CD4-positive, CD25-positive, alpha-beta regulatory T cell (primary cell): ENCODE measurements around the gene MYO19. TPM values are rescaled to one million over a fixed set of nuclear protein-coding genes. Genes with fewer than 3 reads are reported as not detected.

Experiments used
- ATAC-seq, 2 donors: fragments of 150-1000 bp; cut with Tn5 transposase; one replicate each; pipeline ENCODE4 v1.10.0; 2021; ENCODE audit warnings: low read depth in 2 of 2, moderate number of reproducible peaks in 2 of 2, moderate library complexity in 1 of 2
- DNase-seq, 3 donors: peaks; one replicate each; pipeline versions ENCODE4 v3.0.0 to v3.0.0-alpha.2; 2012 to 2022; ENCODE audit warnings: mixed read lengths in 1 of 3
- H3K27ac ChIP-seq: one replicate; pipeline ENCODE4 v1.7.0; 2013; ENCODE audit warnings: mild to moderate bottlenecking, low read length; ENCODE audit not compliant: insufficient read depth, poor library complexity, severe bottlenecking
- H3K27me3 ChIP-seq: one replicate; pipeline ENCODE4 v1.7.0; 2013; ENCODE audit warnings: low read length; ENCODE audit not compliant: control insufficient read depth, insufficient read depth
- H3K36me3 ChIP-seq: one replicate; pipeline ENCODE4 v1.7.0; 2013; ENCODE audit warnings: mild to moderate bottlenecking, low read length, moderate library complexity; ENCODE audit not compliant: control insufficient read depth, insufficient read depth
- H3K4me1 ChIP-seq: 2 replicates; pipeline ENCODE4 v1.7.0; 2013; ENCODE audit warnings: mild to moderate bottlenecking, low read length; ENCODE audit not compliant: insufficient read depth, control insufficient read depth, poor library complexity, severe bottlenecking
- H3K4me3 ChIP-seq: one replicate; pipeline ENCODE4 v1.7.0; 2013; ENCODE audit warnings: low read depth, mild to moderate bottlenecking, low read length, moderate library complexity
- H3K9me3 ChIP-seq, 2 experiments: 1 replicate in 1 of 2; 2 replicates in 1 of 2; pipeline ENCODE4 v1.7.0; 2013; ENCODE audit warnings: low read length in 2 of 2, mild to moderate bottlenecking in 1 of 2, moderate library complexity in 1 of 2; ENCODE audit not compliant: control insufficient read depth in 2 of 2
- H3K27ac Mint-ChIP-seq, 3 donors: one replicate each; pipeline ENCODE4 v1.8.0; 2020 to 2022; ENCODE audit warnings: mild to moderate bottlenecking in 3 of 3, mixed read lengths in 3 of 3, moderate library complexity in 2 of 3
- H3K27me3 Mint-ChIP-seq: one replicate; pipeline ENCODE4 v1.8.0; 2022; ENCODE audit warnings: mild to moderate bottlenecking, mixed read lengths
- H3K36me3 Mint-ChIP-seq: one replicate; pipeline ENCODE4 v1.8.0; 2020; ENCODE audit warnings: mixed read lengths
- H3K4me1 Mint-ChIP-seq, 4 donors: one replicate each; pipeline ENCODE4 v1.8.0; 2020 to 2022; ENCODE audit warnings: mixed read lengths in 4 of 4, mild to moderate bottlenecking in 1 of 4
- H3K4me3 Mint-ChIP-seq, 4 donors: one replicate each; pipeline ENCODE4 v1.8.0; 2020 to 2022; ENCODE audit warnings: mild to moderate bottlenecking in 4 of 4, mixed read lengths in 4 of 4, moderate library complexity in 3 of 4
- H3K9me3 Mint-ChIP-seq, 7 donors: one replicate each; pipeline ENCODE4 v1.8.0; 2020 to 2022; ENCODE audit warnings: mixed read lengths in 7 of 7, mild to moderate bottlenecking in 3 of 7, moderate library complexity in 2 of 7
- polyA plus RNA-seq, 4 donors: library from polyadenylated mRNA; unstranded; fragments of 300-500 nt; fragmentation: Illumina TruSeq; gene quantifications; one replicate each; pipeline ENCODE4 v1.2.3, GENCODE V29; 2021
- total RNA-seq: library from RNA; stranded (reverse); gene quantifications from one replicate; pipeline ENCODE4 v1.2.3, GENCODE V29; 2022

MYO19 gene
- total and polyA plus RNA-seq, 5 donors from 2014 or later, result 4.8 to 86.1 (median 6.0) TPM

- ATAC-seq, result no peak
- H3K4me1 Mint-ChIP-seq, result peaks cover 17 to 40% (median 26%) of the 10 kb centered on the region in 4 donors
- H3K4me3 Mint-ChIP-seq, result peak overlapping the region; percentile 93 to 99 (median 95)
- H3K9me3 Mint-ChIP-seq, result no peaks in the 10 kb centered on the region
- no peaks in the 10 kb centered on the region for H3K9me3 ChIP-seq
- H3K4me1 ChIP-seq, result peaks cover 45% of the 10 kb centered on the region
- no peaks in the 10 kb centered on the region for H3K27me3 ChIP-seq
- H3K4me3 ChIP-seq, result peak overlapping the region; percentile 89
- peaks cover 7% of the 10 kb centered on the region for H3K36me3 ChIP-seq
- peaks cover 6% of the 10 kb centered on the region for H3K27me3 Mint-ChIP-seq
- DNase-seq, result peak in 1 of 3 donors; percentile 44
- peaks cover 9% of the 10 kb centered on the region for H3K36me3 Mint-ChIP-seq
- peak overlapping the region; percentile 99 for H3K27ac ChIP-seq
- peak overlapping the region; percentile 96 to 97 (median 96) for H3K27ac Mint-ChIP-seq
Measured at GRCh38 chr17:36544044-36544306, 9.3 kb upstream of the MYO19 start.

DNA sequence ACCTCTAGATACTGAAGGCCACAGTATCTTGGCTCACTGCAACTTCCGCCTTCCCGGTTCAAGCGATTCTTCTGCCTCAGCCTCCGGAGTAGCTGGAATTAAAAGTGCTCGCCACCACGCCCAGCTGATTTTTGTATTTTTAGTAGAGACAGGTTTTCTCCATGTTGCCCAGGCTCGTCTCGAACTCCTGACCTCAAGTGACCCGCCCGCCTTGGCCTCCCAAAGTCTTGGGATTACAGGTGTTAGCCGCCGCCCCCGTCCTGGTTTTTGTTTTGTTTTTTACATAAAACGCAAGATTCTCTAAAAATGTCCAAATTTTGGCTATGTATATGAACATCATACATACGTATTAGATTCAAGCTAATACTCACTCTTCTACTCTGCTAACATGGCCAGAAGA, 8.1 kb upstream of the MYO19 start:
- no peaks in the 10 kb centered on the region for H3K9me3 Mint-ChIP-seq
- H3K27me3 Mint-ChIP-seq, result peaks cover 6% of the 10 kb centered on the region
- peaks cover 13 to 29% (median 22%) of the 10 kb centered on the region in 4 donors for H3K4me1 Mint-ChIP-seq
- Histone ChIP-seq H3K4me3 (no peak overlapping the region), H3K36me3 (peaks cover 10% of the 10 kb centered on the region), H3K4me1 (peaks cover 34% of the 10 kb centered on the region), H3K9me3 (no peaks in the 10 kb centered on the region), H3K27me3 (no peaks in the 10 kb centered on the region), H3K27ac (no peak overlapping the region)
- ATAC-seq, result no peak
- no peak for DNase-seq
- H3K36me3 Mint-ChIP-seq, result peaks cover 6% of the 10 kb centered on the region
- peak overlapping the region in 3 of 4 donors; percentile 29 to 99 (median 35) for H3K4me3 Mint-ChIP-seq
- H3K27ac Mint-ChIP-seq, result no peak overlapping the region

DNA sequence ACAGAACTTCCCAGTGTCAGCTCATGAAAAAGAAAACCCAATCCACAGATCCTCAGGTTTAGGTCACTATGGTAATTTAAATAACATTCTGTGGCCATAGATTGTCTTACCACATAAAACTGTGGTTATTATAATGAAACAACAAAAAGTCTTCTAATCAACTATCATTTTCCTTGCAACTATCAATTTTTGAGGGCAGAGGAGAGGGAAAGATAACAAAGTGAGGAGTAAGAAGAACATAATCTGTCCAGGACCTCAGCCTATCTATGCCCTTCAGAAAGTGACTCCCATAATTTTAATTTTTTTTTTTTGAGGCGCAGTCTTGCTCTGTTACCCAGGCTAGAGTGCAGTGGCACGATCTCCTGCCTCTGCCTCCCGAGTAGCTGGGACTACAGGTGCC, 6.0 kb upstream of the MYO19 start:
- no peak overlapping the region for H3K27ac ChIP-seq
- no peak overlapping the region for H3K4me3 ChIP-seq
- peak overlapping the region in 1 of 4 donors; percentile 86 for H3K4me3 Mint-ChIP-seq
- H3K27me3 ChIP-seq, result no peaks in the 10 kb centered on the region
- peaks cover 10% of the 10 kb centered on the region for H3K36me3 ChIP-seq
- DNase-seq (no peak), ATAC-seq (no peak)
- peaks cover 10% of the 10 kb centered on the region for H3K36me3 Mint-ChIP-seq
- peaks cover 2% of the 10 kb centered on the region for H3K27me3 Mint-ChIP-seq
- peaks cover 19% of the 10 kb centered on the region for H3K4me1 ChIP-seq
- H3K9me3 ChIP-seq, result no peaks in the 10 kb centered on the region
- H3K4me1 Mint-ChIP-seq, result peaks cover 6 to 23% (median 13%) of the 10 kb centered on the region in 4 donors
- H3K27ac Mint-ChIP-seq, result no peak overlapping the region
- no peaks in the 10 kb centered on the region for H3K9me3 Mint-ChIP-seq

DNA sequence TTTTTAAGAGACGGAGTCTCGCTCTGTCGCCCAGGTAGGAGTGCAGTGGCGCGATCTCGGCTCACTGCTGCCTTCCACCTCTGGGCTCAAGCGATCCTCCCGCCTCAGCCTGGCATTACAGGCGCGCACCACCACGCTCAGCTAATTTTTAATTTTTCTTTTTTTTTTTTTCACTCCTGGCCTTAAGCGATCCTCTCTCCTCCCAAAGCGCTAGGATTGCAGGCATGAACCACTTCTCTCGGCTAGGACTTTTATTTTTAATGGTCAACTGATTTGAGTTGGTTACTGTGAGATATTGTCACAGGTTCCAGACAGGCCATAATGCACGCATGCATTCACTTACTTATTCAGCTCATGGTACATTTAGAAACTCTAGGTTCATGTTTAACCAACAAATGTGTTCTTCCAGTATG, 1.0 kb upstream of the MYO19 start:
- peak overlapping the region; percentile 98 for H3K27ac ChIP-seq
- no peaks in the 10 kb centered on the region for H3K27me3 ChIP-seq
- H3K9me3 ChIP-seq, result no peaks in the 10 kb centered on the region
- H3K4me3 ChIP-seq, result peak overlapping the region; percentile 86
- Mint-ChIP-seq H3K4me3 (peak overlapping the region; percentile 96 to 98 (median 98)), H3K27ac (peak overlapping the region; percentile 97 to 99 (median 98)), H3K4me1 (peaks cover 6 to 28% (median 20%) of the 10 kb centered on the region in 4 donors), H3K9me3 (peaks cover 0 to 2% (median 0%) of the 10 kb centered on the region in 7 donors), H3K36me3 (peaks cover 10% of the 10 kb centered on the region), H3K27me3 (peaks cover 5% of the 10 kb centered on the region)
- peaks cover 19% of the 10 kb centered on the region for H3K4me1 ChIP-seq
- ATAC-seq, result no peak
- peaks cover 24% of the 10 kb centered on the region for H3K36me3 ChIP-seq
- no peak for DNase-seq

- peak overlapping the region; percentile 97 to 99 (median 98) for H3K27ac Mint-ChIP-seq
- ATAC-seq (peak; percentile 7 to 37), DNase-seq (peak; percentile 40 to 74 (median 44))
- Histone ChIP-seq H3K4me3 (peak overlapping the region; percentile 74), H3K9me3 (no peaks in the 10 kb centered on the region), H3K36me3 (peaks cover 30% of the 10 kb centered on the region), H3K27me3 (no peaks in the 10 kb centered on the region), H3K27ac (peak overlapping the region; percentile 98), H3K4me1 (peaks cover 19% of the 10 kb centered on the region)
- H3K27me3 Mint-ChIP-seq, result peaks cover 5% of the 10 kb centered on the region
- peaks cover 6 to 30% (median 20%) of the 10 kb centered on the region in 4 donors for H3K4me1 Mint-ChIP-seq
- H3K4me3 Mint-ChIP-seq, result peak overlapping the region; percentile 96 to 98 (median 98)
- peaks cover 0 to 2% (median 0%) of the 10 kb centered on the region in 7 donors for H3K9me3 Mint-ChIP-seq
- peaks cover 10% of the 10 kb centered on the region for H3K36me3 Mint-ChIP-seq
Measured at GRCh38 chr17:36533935-36534839, 481 bp downstream of the MYO19 start.

DNA sequence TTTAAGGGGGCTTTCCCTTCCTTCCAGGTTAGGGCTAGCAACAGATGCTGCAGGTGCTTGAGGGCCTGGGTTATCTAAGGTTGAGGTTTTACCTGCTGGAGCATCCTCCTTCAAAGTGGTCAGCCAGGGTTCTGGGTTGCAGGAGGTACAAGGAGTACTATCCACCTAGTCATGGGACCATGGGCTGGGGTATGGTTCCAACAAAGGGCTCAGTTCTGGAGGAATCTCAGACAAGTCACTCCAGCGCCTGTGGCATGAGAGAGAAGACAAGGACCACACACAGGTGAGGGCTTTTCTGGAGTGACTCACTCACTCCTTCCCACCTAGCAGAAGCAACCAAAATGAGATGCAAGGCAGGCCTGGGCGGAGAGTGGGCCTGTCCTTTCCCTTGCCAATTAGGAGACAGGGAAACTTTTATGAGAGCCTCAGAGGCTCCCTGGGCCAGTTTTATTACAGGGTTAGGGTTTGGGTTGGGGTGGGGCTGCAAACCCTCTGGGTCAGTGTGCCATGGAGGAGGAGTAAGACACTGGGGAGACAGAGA, 2.2 kb downstream of the MYO19 start:
- no peaks in the 10 kb centered on the region for H3K27me3 ChIP-seq
- Mint-ChIP-seq H3K36me3 (peaks cover 12% of the 10 kb centered on the region), H3K4me1 (peaks cover 0 to 30% (median 20%) of the 10 kb centered on the region in 4 donors), H3K9me3 (peaks cover 0 to 2% (median 0%) of the 10 kb centered on the region in 7 donors), H3K27me3 (peaks cover 5% of the 10 kb centered on the region), H3K4me3 (peak overlapping the region; percentile 8 to 97 (median 92)), H3K27ac (peak overlapping the region in 2 of 3 donors; percentile 52 to 98)
- peaks cover 37% of the 10 kb centered on the region for H3K36me3 ChIP-seq
- ATAC-seq (no peak), DNase-seq (no peak)
- H3K4me1 ChIP-seq, result peaks cover 19% of the 10 kb centered on the region
- H3K4me3 ChIP-seq, result no peak overlapping the region
- H3K27ac ChIP-seq, result no peak overlapping the region
- H3K9me3 ChIP-seq, result no peaks in the 10 kb centered on the region

DNA sequence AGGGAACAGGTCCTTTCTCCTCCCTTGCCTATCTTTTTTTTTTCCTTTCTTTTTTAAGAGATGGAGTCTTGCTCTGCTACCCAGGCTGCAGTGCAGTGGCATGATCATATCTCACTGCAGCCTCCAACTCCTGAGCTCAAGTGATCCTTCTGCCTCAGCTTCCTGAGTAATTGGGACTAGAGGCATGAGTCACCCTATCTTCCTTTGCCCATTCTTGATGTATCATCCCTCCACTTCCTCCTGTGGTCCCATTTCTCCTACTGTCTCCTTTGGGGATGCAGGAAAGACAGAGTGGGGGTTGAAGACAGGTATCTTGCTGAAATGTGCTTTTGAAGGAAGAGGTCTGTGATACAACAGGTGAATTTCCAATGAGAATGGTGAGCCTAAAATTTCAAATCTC, 5.5 kb downstream of the MYO19 start:
- Mint-ChIP-seq H3K27ac (peak overlapping the region in 1 of 3 donors; percentile 6), H3K36me3 (peaks cover 33% of the 10 kb centered on the region), H3K27me3 (no peaks in the 10 kb centered on the region)

More for the DNA sequence above, 5.5 kb downstream of the MYO19 start:
- Mint-ChIP-seq H3K9me3 (no peaks in the 10 kb centered on the region), H3K4me3 (no peak overlapping the region), H3K4me1 (peaks cover 0 to 27% (median 19%) of the 10 kb centered on the region in 4 donors)
- Histone ChIP-seq H3K27ac (no peak overlapping the region), H3K4me1 (peaks cover 8% of the 10 kb centered on the region), H3K9me3 (no peaks in the 10 kb centered on the region), H3K4me3 (no peak overlapping the region), H3K36me3 (peaks cover 63% of the 10 kb centered on the region), H3K27me3 (no peaks in the 10 kb centered on the region)
- ATAC-seq (no peak), DNase-seq (no peak)
